HG02763 (cell line): Measurements from ENCODE around the gene KRTAP3-1.

Experiments
- ATAC-seq: cut with Tn5 transposase; IDR thresholded peaks from one replicate; pipeline ENCODE4 v1.9.1; 2021; ENCODE audit warnings: mild to moderate bottlenecking, moderate library complexity; ENCODE audit not compliant: unreplicated experiment

KRTAP3-1 gene

GRCh38 chr17:40980596-40980995 lies 28.3 kb downstream of the KRTAP3-1 start:
- ATAC-seq, result no peak

DNA sequence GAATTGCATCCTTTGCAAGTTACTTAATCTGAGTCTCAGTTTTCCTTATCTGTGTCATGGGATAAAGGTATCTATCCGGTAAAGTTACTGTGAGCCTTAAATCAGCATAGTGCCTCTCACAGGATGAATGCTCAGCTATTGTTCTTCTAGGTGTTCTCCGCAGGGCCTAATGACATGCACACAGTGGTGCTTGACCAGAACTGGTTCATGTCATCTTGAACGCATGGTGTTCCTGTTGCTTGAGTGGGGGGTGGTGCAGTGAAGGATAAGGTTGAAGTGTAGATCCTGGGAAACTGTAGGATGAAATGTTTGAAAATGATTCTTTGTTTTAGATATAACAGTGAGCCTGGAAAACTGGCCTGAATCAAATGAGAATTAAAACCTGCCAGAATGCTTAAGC lies 28.8 kb downstream of the KRTAP3-1 start:
- no peak for ATAC-seq

- ATAC-seq, result no peak
These were observed 30.3 kb downstream of the KRTAP3-1 start for GRCh38 chr17:40978575-40979151.

- ATAC-seq, result no peak
These were observed 33.4 kb downstream of the KRTAP3-1 start for GRCh38 chr17:40975516-40975915.

DNA sequence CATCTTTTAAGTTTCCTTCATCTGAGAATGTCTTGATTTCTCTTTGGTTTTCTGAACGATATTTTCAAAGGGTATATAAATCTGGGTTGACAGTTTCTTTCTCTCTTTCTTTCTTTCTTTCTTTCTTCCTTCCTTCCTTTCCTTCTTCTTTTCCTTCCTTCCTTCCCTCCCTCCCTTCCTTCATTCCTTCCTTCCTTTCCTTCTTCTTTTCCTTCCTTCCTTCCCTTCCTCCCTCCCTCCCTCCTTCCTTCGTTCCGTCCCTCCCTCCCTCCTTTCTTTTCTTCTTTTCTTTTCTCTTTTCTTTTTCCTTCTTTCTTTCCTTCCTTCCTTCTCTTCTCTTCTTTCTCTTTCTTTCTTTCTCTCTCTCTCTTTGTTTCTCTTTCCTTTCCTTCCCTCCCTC lies 34.6 kb downstream of the KRTAP3-1 start:
- no peak for ATAC-seq

DNA sequence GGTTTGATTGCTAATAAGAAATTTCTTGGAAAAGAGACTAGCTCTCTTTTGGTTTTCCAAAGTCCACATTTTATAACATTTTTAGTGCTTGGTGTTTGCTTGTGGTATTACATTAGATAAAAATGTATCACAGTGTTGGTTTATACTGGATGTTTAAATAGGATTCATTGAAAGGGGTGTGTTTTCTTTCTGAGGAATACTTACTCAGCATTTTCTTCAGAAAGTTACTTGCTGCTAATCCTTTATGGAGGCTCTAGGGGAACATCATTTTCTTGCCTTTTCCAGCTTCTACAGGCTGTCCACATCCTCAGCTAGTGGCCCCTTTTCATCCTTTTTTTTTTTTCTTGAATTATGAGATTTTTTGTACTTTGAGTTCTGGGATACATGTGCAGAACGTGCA lies 41.3 kb downstream of the KRTAP3-1 start:
- ATAC-seq, result no peak

- no peak for ATAC-seq
These were observed 42.1 kb downstream of the KRTAP3-1 start, which contains the start of gene KRT39 for GRCh38 chr17:40966848-40967247. Gene KRT39, minus strand, starts transcription at chr17:40966948. Its CDS starts 92 bp downstream, at chr17:40966856.

DNA sequence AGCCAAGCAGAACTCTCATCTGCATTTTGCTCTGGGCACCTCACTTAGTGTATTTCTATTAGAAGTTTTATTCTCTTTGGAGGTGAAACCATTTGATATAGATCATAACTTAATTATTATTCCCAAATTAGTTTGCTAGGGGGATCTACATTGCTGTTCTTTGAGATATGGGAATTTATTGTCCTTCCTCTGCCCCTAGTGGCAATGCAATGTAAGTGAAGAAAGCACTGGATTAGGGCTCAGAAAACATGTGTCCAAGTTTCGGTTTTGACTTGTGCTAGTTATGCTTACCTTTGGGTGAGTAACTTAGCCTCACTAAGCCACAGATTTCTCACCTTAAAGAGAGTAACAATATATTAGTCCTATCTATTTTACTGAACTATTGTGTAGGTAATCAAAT lies 45.1 kb downstream of the KRTAP3-1 start:
- no peak for ATAC-seq

- ATAC-seq, result no peak
These were observed 46.8 kb downstream of the KRTAP3-1 start for GRCh38 chr17:40962059-40962561.

DNA sequence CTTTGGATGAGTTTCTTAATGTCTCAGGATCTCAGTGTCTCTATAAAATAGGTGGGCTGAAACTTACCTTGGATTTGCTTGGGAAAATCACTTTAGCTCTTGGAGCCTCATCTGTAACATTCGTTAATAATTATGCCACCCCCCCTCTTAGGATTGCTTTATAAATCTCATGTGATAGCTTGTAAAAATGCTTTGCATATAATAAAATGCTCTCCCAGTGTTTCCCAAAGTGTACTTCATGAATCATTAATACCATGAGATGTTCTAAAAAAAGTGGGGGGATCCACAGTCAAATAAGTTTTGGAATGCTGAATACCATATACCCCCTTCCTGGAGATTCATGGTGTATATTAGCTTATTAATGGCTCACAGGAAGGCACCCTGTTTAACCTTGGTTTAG lies 47.3 kb downstream of the KRTAP3-1 start:
- no peak for ATAC-seq

DNA sequence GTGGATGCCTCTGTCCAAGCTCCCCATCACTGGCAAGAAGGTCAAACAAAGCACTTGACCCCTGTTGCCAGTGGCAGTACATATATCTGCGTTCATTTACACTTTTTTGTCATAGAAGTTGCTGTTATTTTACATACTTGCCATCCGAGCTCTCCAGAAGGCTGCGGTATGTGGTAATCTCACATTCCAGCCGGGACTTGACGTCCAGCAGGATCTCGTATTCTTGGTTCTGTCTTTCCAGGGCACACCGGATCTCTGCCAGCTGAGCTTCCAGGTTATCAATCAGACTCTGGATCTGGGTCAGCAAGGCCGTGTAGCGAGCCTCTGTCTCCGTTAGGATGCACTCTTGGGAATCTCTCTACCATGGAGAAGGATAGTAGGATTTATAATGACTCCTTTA lies 48.8 kb downstream of the KRTAP3-1 start:
- no peak for ATAC-seq
